K562 (cell line): ENCODE measurements around the gene TPM4. TPM values are rescaled to one million over a fixed set of nuclear protein-coding genes. Genes with fewer than 3 reads are reported as not detected.

ENCODE experiments used
- ETS2 ChIP-seq: IDR thresholded peaks from 2 replicates; pipeline ENCODE4 v1.6.1; 2016; ENCODE audit warnings: borderline replicate concordance, missing genetic modification characterization, mild to moderate bottlenecking, moderate library complexity, missing compliant biosample characterization; ENCODE audit not compliant: poor library complexity, severe bottlenecking
- NBN ChIP-seq: fragments of 450-650 bp; IDR thresholded peaks from 2 replicates; pipeline ENCODE4 v1.6.1; 2016; ENCODE audit warnings: low read depth, mild to moderate bottlenecking
- RFX1 ChIP-seq: fragments of 450-650 bp; IDR thresholded peaks from 2 replicates; pipeline ENCODE4 v1.6.1; 2016; ENCODE audit warnings: mild to moderate bottlenecking, moderate library complexity
- RREB1 ChIP-seq: fragments of 250-450 bp; sonication (Bioruptor Pico); IDR thresholded peaks from 2 replicates; pipeline ENCODE4 v1.4.0; 2020
- SNAPC5 ChIP-seq: fragments of 250-450 bp; sonication (Bioruptor Pico); IDR thresholded peaks from 2 replicates; pipeline ENCODE4 v1.8.0; 2021; ENCODE audit warnings: moderate library complexity, mild to moderate bottlenecking, inconsistent platforms
- ZFP36 ChIP-seq: fragments of 150-350 bp; IDR thresholded peaks from 2 replicates; pipeline ENCODE4 v1.6.1; 2018; ENCODE audit warnings: low read length, low read depth; ENCODE audit not compliant: partially characterized antibody
- polyA plus RNA-seq, 8 experiments: library from polyadenylated mRNA; depleted of rRNA in 4 of 8; stranded (reverse) in 5 of 8; unstranded in 3 of 8; fragments of >200 nt; fragmentation: Nextera tagmentation in 2 of 8; fragmentation: Illumina TruSeq in 1 of 8; extraction: Ambion mirVana in 2 of 8; extraction: Trizol in 1 of 8; gene quantifications; 2 replicates each; pipeline versions ENCODE4 v1.2.1 to v1.2.3, GENCODE V29; 2011 to 2014; ENCODE audit warnings: inconsistent platforms in 1 of 8, missing spikeins in 1 of 8
- total RNA-seq, 7 experiments: library from RNA; depleted of rRNA in 6 of 7; stranded (reverse); fragments of >200 nt in 6 of 7; fragmentation: Illumina TruSeq in 2 of 7; extraction: Trizol in 2 of 7; gene quantifications; 2 replicates each; pipeline versions ENCODE4 v1.2.1 to v1.2.3, GENCODE V29; 2011 to 2021; ENCODE audit warnings: low replicate concordance in 1 of 7

Gene TPM4
- total and polyA plus RNA-seq, 9 of the 15 experiments (the other 6 are each of a cell fraction or from before 2014, with no cell fraction given): 28.1 to 111 (median 77.4) TPM

- no peak for TF ChIP-seq RREB1 (CRISPR knock-in tag)
- peak; percentile 76 for TF ChIP-seq ZFP36
- no peak for TF ChIP-seq RFX1
- TF ChIP-seq NBN: no peak
- no peak for TF ChIP-seq ETS2 (tag)
- TF ChIP-seq SNAPC5 (CRISPR knock-in tag): no peak
Observed at GRCh38 chr19:16127080-16127479, 50.8 kb downstream of the TPM4 start (continued).
